HCT116 (cell line): Measurements from ENCODE around the gene GKN1. TPM values are rescaled to one million over a fixed set of nuclear protein-coding genes. Genes with fewer than 3 reads are reported as not detected.

Source experiments
- ATAC-seq: fragments of 200-7000 bp; cut with Tn5 transposase; 2 replicates; pipeline ENCODE4 v1.9.1; 2020; ENCODE audit warnings: mild to moderate bottlenecking, moderate library complexity
- Bru-seq: library from RNA; stranded (reverse); fragments of 400-500 nt; gene quantifications from one replicate; lab custom pipeline; 2021; lab: Mats Ljungman, UMichigan
- BruChase-seq, 2 experiments: library from RNA; stranded (reverse); fragments of 400-500 nt; gene quantifications; one replicate each; lab custom pipeline; 2021; lab: Mats Ljungman, UMichigan
- BruUV-seq: library from RNA; stranded (reverse); fragments of 400-500 nt; replicated peaks from 2 replicates; lab custom pipeline; 2021; lab: Mats Ljungman, UMichigan
- CTCF ChIA-PET: fragments of 300-600 bp; sonication (Branson Sonifier 250); formaldehyde crosslinking; loops from one replicate; lab custom pipeline; 2021; ENCODE audit warnings: antibody characterized with exemption; lab: Charles Lee
- POLR2A ChIA-PET: fragments of 300-600, 350-600 bp; sonication (Branson Sonifier 250); formaldehyde crosslinking; loops from one replicate; lab custom pipeline; 2021; ENCODE audit warnings: antibody characterized with exemption; lab: Charles Lee
- RAD21 ChIA-PET, 2 experiments: fragments of 300-600 bp; sonication (Branson Sonifier 250); formaldehyde crosslinking; loops; one replicate each; lab custom pipeline; 2023; ENCODE audit warnings: low total read pairs in 2 of 2; ENCODE audit not compliant: uncharacterized antibody in 2 of 2, unreplicated experiment in 2 of 2, low non-redundant PET in 1 of 2; lab: Charles Lee
- DNase-seq: peaks from one replicate; pipeline ENCODE4 v3.0.0-alpha.2; 2010; ENCODE audit warnings: low read depth, low spot score
- H2AFZ ChIP-seq: fragments of 200-600 bp; shearing (Covaris generic), sonication (generic); 2 replicates; pipeline ENCODE4 v1.6.1; 2017; ENCODE audit warnings: low read depth, mixed run types, mixed read lengths, antibody characterized with exemption, low read length; ENCODE audit not compliant: poor library complexity, severe bottlenecking
- H3K27ac ChIP-seq: 2 replicates; pipeline ENCODE4 v1.5.1; 2012; ENCODE audit warnings: low read depth, low read length
- H3K27me3 ChIP-seq: fragments of 200-600 bp; sonication (generic); 2 replicates; pipeline ENCODE4 v1.6.1; 2016; ENCODE audit warnings: mixed run types, low read length, mixed read lengths; ENCODE audit not compliant: insufficient read depth
- H3K36me3 ChIP-seq, 2 experiments: fragments of 200-500 bp in 1 of 2; fragments of 200-600 bp in 1 of 2; sonication (Bioruptor generic) in 1 of 2; sonication (generic) in 1 of 2; 2 replicates each; pipeline versions ENCODE4 v1.5.1 to v1.6.1; 2014 to 2016; ENCODE audit warnings: low read length in 2 of 2, inconsistent platforms in 1 of 2, mixed read lengths in 1 of 2, mixed run types in 1 of 2; ENCODE audit not compliant: insufficient read depth in 2 of 2, control insufficient read depth in 1 of 2
- H3K4me1 ChIP-seq, 2 experiments: fragments of 200-600 bp in 1 of 2; sonication (generic) in 1 of 2; 2 replicates each; pipeline versions ENCODE4 v1.5.1 to v1.6.1; 2012 to 2017; ENCODE audit warnings: low read length in 2 of 2, inconsistent platforms in 1 of 2, mild to moderate bottlenecking in 1 of 2, mixed read lengths in 1 of 2, mixed run types in 1 of 2, moderate library complexity in 1 of 2; ENCODE audit not compliant: insufficient read depth in 2 of 2, control insufficient read depth in 1 of 2
- H3K4me2 ChIP-seq: fragments of 200-600 bp; sonication (generic); 2 replicates; pipeline ENCODE4 v1.6.1; 2017; ENCODE audit warnings: mixed run types, low read length, mixed read lengths
- H3K4me3 ChIP-seq, 2 experiments: fragments of 200-600 bp in 1 of 2; sonication (generic) in 1 of 2; replicated peaks in 1 of 2; 2 replicates each; pipeline ENCODE4 v1.5.1; 2011 to 2016; ENCODE audit warnings: low read length in 2 of 2, control low read depth in 1 of 2, low read depth in 1 of 2, mild to moderate bottlenecking in 1 of 2, mixed read lengths in 1 of 2, mixed run types in 1 of 2
- H3K79me2 ChIP-seq: fragments of 200-600 bp; sonication (generic); 2 replicates; pipeline ENCODE4 v1.6.1; 2017; ENCODE audit warnings: mild to moderate bottlenecking, mixed run types, low read length, moderate library complexity, mixed read lengths; ENCODE audit not compliant: insufficient read depth
- H3K9ac ChIP-seq: fragments of 200-600 bp; sonication (generic); 2 replicates; pipeline ENCODE4 v1.6.1; 2016; ENCODE audit warnings: low read length, mixed read lengths
- H3K9me2 ChIP-seq: fragments of 200-600 bp; sonication (generic), shearing (Covaris generic); 2 replicates; pipeline ENCODE4 v1.6.1; 2017; ENCODE audit warnings: mixed run types, mild to moderate bottlenecking, moderate library complexity; ENCODE audit not compliant: insufficient read depth
- H3K9me3 ChIP-seq, 2 experiments: fragments of 200-500 bp in 1 of 2; fragments of 200-600 bp in 1 of 2; sonication (Bioruptor generic) in 1 of 2; sonication (generic) in 1 of 2; 2 replicates each; pipeline ENCODE4 v1.6.1; 2014 to 2017; ENCODE audit warnings: low read length in 2 of 2, mixed read lengths in 2 of 2, inconsistent platforms in 1 of 2, low read depth in 1 of 2, mild to moderate bottlenecking in 1 of 2, mixed run types in 1 of 2, moderate library complexity in 1 of 2; ENCODE audit not compliant: control insufficient read depth in 1 of 2, insufficient read depth in 1 of 2
- H4K20me1 ChIP-seq: fragments of 200-600 bp; sonication (generic), shearing (Covaris generic); 2 replicates; pipeline ENCODE4 v1.6.1; 2017; ENCODE audit warnings: mixed run types, mild to moderate bottlenecking, moderate library complexity; ENCODE audit not compliant: insufficient read depth
- ATF3 ChIP-seq: IDR thresholded peaks from 2 replicates; pipeline ENCODE4 v1.6.1; 2012
- CBX3 ChIP-seq: IDR thresholded peaks from 2 replicates; pipeline ENCODE4 v1.6.1; 2012; ENCODE audit warnings: low read depth
- CTCF ChIP-seq, 3 experiments: fragments of 200-600 bp in 1 of 3; sonication (generic) in 1 of 3; IDR thresholded peaks in 2 of 3; conservative IDR thresholded peaks in 1 of 3; 2 replicates each; pipeline ENCODE4 v1.5.1; 2012 to 2017; ENCODE audit warnings: low read depth in 2 of 3, low read length in 2 of 3, antibody characterized with exemption in 1 of 3, borderline replicate concordance in 1 of 3, control low read depth in 1 of 3, mild to moderate bottlenecking in 1 of 3, mixed read lengths in 1 of 3, mixed run types in 1 of 3, moderate library complexity in 1 of 3; ENCODE audit not compliant: insufficient read depth in 1 of 3
- EZH2phosphoT487 ChIP-seq: fragments of 200-600 bp; IDR thresholded peaks from 2 replicates; pipeline ENCODE4 v1.6.1; 2018; ENCODE audit warnings: antibody characterized with exemption, borderline replicate concordance
- JUND ChIP-seq: IDR thresholded peaks from 2 replicates; pipeline ENCODE4 v1.6.1; 2012
- MAX ChIP-seq: IDR thresholded peaks from 2 replicates; pipeline ENCODE4 v1.6.1; 2012
- POLR2A ChIP-seq: IDR thresholded peaks from 2 replicates; pipeline ENCODE4 v1.7.0; 2011; ENCODE audit warnings: borderline replicate concordance; ENCODE audit not compliant: insufficient read depth, insufficient read length; ENCODE audit errors: extremely low read depth
- RAD21 ChIP-seq: IDR thresholded peaks from 2 replicates; pipeline ENCODE4 v1.6.1; 2012; ENCODE audit warnings: low read depth, mild to moderate bottlenecking
- REST ChIP-seq: IDR thresholded peaks from 2 replicates; pipeline ENCODE4 v1.6.1; 2012; ENCODE audit warnings: low read depth
- SP1 ChIP-seq: IDR thresholded peaks from 2 replicates; pipeline ENCODE4 v1.6.1; 2012; ENCODE audit warnings: low read depth
- ZFX ChIP-seq: fragments of 450-650 bp; IDR thresholded peaks from 2 replicates; pipeline ENCODE4 v1.6.1; 2017
- ZNF274 ChIP-seq: fragments of 200-500 bp; sonication (Bioruptor generic); IDR thresholded peaks from 2 replicates; pipeline ENCODE4 v1.6.1; 2014; ENCODE audit warnings: mild to moderate bottlenecking, low read depth, low read length, inconsistent platforms
- intact Hi-C: fragments of 100-400 bp; cut with micrococcal nuclease; formaldehyde crosslinking; loops from 2 replicates; pipeline ENCODE4 v1.10.0; 2022
- long read RNA-seq: library from polyadenylated mRNA; unstranded; transcript quantifications from one replicate; pipeline ENCODE4 v2.0.0, GENCODE V29; 2021; ENCODE audit not compliant: unreplicated experiment
- polyA plus RNA-seq: library from polyadenylated mRNA; unstranded; fragments of >200 nt; gene quantifications from 2 replicates; pipeline ENCODE4 v1.2.1, GENCODE V29; 2012; ENCODE audit warnings: missing spikeins
- total RNA-seq: library from RNA; stranded (reverse); gene quantifications from one replicate; pipeline ENCODE4 v1.2.1, GENCODE V29; 2021; ENCODE audit not compliant: unreplicated experiment
- TF ChIP-seq, protein P1 (sequence below): IDR thresholded peaks from 2 replicates; pipeline ENCODE4 v1.6.1; 2011; ENCODE audit warnings: mild to moderate bottlenecking, low read length, moderate library complexity; ENCODE audit not compliant: insufficient replicate concordance; ENCODE audit errors: extremely low read depth

GKN1 gene, protein sequence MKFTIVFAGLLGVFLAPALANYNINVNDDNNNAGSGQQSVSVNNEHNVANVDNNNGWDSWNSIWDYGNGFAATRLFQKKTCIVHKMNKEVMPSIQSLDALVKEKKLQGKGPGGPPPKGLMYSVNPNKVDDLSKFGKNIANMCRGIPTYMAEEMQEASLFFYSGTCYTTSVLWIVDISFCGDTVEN
- total RNA-seq = not detected
- polyA plus RNA-seq = not detected in 2 replicates
- not detected for Bru-seq, nascent RNA
- not detected for BruChase-seq, experiment 1, labeled RNA remaining after a 6-hour chase
- BruChase-seq, experiment 2, labeled RNA remaining after a 2-hour chase = not detected
- long read RNA-seq = 0 reads

- no peak for TF ChIP-seq ZNF274
- no peak for TF ChIP-seq REST
- no peak for TF ChIP-seq RAD21
- no peak for TF ChIP-seq CBX3
- TF ChIP-seq, protein P1, sequence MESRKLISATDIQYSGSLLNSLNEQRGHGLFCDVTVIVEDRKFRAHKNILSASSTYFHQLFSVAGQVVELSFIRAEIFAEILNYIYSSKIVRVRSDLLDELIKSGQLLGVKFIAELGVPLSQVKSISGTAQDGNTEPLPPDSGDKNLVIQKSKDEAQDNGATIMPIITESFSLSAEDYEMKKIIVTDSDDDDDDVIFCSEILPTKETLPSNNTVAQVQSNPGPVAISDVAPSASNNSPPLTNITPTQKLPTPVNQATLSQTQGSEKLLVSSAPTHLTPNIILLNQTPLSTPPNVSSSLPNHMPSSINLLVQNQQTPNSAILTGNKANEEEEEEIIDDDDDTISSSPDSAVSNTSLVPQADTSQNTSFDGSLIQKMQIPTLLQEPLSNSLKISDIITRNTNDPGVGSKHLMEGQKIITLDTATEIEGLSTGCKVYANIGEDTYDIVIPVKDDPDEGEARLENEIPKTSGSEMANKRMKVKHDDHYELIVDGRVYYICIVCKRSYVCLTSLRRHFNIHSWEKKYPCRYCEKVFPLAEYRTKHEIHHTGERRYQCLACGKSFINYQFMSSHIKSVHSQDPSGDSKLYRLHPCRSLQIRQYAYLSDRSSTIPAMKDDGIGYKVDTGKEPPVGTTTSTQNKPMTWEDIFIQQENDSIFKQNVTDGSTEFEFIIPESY = no peak
- TF ChIP-seq POLR2A = no peak
- TF ChIP-seq EZH2phosphoT487 = no peak
- TF ChIP-seq MAX = no peak
- TF ChIP-seq ATF3 = no peak
- no peak for TF ChIP-seq CTCF (IDR thresholded peaks at IDR 0.05 in 2 of 3, conservative IDR thresholded peaks at IDR 0.05 in 1 of 3; ENCODE audit: borderline replicate concordance in 1 of 3, insufficient read depth in 1 of 3, low read depth in 2 of 3, low read length in 2 of 3)
- TF ChIP-seq SP1 = no peak
- no peak for TF ChIP-seq ZFX
- TF ChIP-seq JUND = no peak
- H3K27ac ChIP-seq = no peak within 1 kb of the TSS
- no peaks in the 10 kb centered on the region for H3K9me2 ChIP-seq
- no peaks in the 10 kb centered on the region for H3K27me3 ChIP-seq
- peaks cover 0 to 14% of the 10 kb centered on the region in 2 experiments; a peak in 2 of 4 replicates for H3K4me1 ChIP-seq
- BruUV-seq = no TSS peak
- H2AFZ ChIP-seq = no peak within 1 kb of the TSS
- H3K9ac ChIP-seq = no peak within 1 kb of the TSS
- intact Hi-C loops = no loop called here
- H4K20me1 ChIP-seq = no peaks in the 10 kb centered on the region
- H3K9me3 ChIP-seq = no peaks in the 10 kb centered on the region
- ATAC-seq (no peak), DNase-seq (no peak)
- H3K4me3 ChIP-seq = no peak within 1 kb of the TSS
- CTCF ChIA-PET = no interaction called here
- no peak within 1 kb of the TSS for H3K4me2 ChIP-seq
- RAD21 ChIA-PET = no interaction called here
- no peaks in the 10 kb centered on the region for H3K79me2 ChIP-seq
- H3K36me3 ChIP-seq = no peaks in the 10 kb centered on the region
- POLR2A ChIA-PET = no interaction called here
Measured at GRCh38 chr2:68974251-68974650, at the start of gene GKN1. Gene GKN1, plus strand, starts transcription at chr2:68974636. Its CDS starts 42 bp downstream, at chr2:68974678.
